Esophagus muscularis mucosa (tissue), 4 donors: Measurements from ENCODE around the gene SHISA6. TPM values are rescaled to one million over a fixed set of nuclear protein-coding genes. Genes with fewer than 3 reads are reported as not detected.

ENCODE experiments used
- DNase-seq: peaks from one replicate; pipeline ENCODE4 v3.0.0-alpha.2; 2017; ENCODE audit errors: extremely low spot score
- H3K27ac ChIP-seq, 4 donors: fragments of 200-600 bp; sonication (generic); replicated peaks in 1 of 4; 1 replicate in 3 of 4; 2 replicates in 1 of 4; pipeline ENCODE4 v1.5.1; 2016 to 2019; ENCODE audit warnings: mild to moderate bottlenecking in 1 of 4
- H3K27me3 ChIP-seq, 4 donors: fragments of 200-600 bp; sonication (generic); one replicate each; pipeline versions ENCODE4 v1.5.1 to v1.6.0; 2016 to 2019
- H3K36me3 ChIP-seq, 4 donors: fragments of 200-600 bp; sonication (generic); one replicate each; pipeline ENCODE4 v1.5.1; 2016 to 2019
- H3K4me1 ChIP-seq, 4 donors: fragments of 200-600 bp; sonication (generic); one replicate each; pipeline ENCODE4 v1.5.1; 2016 to 2019
- H3K4me3 ChIP-seq, 4 donors: fragments of 200-600 bp; sonication (generic); 1 replicate in 2 of 4; 2 replicates in 2 of 4; pipeline ENCODE4 v1.5.1; 2016 to 2019; ENCODE audit warnings: mild to moderate bottlenecking in 4 of 4, moderate library complexity in 1 of 4
- H3K9me3 ChIP-seq, 4 donors: fragments of 200-600 bp; sonication (generic); 1 replicate in 3 of 4; 2 replicates in 1 of 4; pipeline ENCODE4 v1.5.1; 2016 to 2019
- EP300 ChIP-seq: sonication (generic); formaldehyde crosslinking; IDR thresholded peaks from one replicate; pipeline ENCODE4 v1.6.1; 2017; ENCODE audit warnings: antibody characterized with exemption
- POLR2A ChIP-seq: fragments of 450-650 bp; IDR thresholded peaks from one replicate; pipeline ENCODE4 v1.6.1; 2017; ENCODE audit warnings: antibody characterized with exemption, moderate library complexity, mild to moderate bottlenecking, low read depth
- POLR2AphosphoS5 ChIP-seq, 2 donors: sonication (generic); formaldehyde crosslinking; IDR thresholded peaks; one replicate each; pipeline ENCODE4 v1.6.1; 2017; ENCODE audit warnings: antibody characterized with exemption in 2 of 2
- WGBS: methylation state at CpG from one replicate; pipeline ENCODE4 v1.1.5; 2018; 5-methylcytosine and 5-hydroxymethylcytosine counted together
- intact Hi-C: fragments of 100-400 bp; cut with DNase I; formaldehyde crosslinking; loops from one replicate; pipeline ENCODE4 v1.15.1; 2023
- total RNA-seq, 4 donors: library from RNA; depleted of rRNA; stranded (reverse); fragments of >200 nt; gene quantifications; one replicate each; pipeline versions ENCODE4 v1.1.0 to v1.2.1, GENCODE V29; 2016
- TF ChIP-seq, protein P1 (sequence below), 3 experiments: fragments of 200-600 bp in 2 of 3; fragments of 450-650 bp in 1 of 3; sonication (generic) in 2 of 3; IDR thresholded peaks; one replicate each; pipeline ENCODE4 v1.5.1; 2017 to 2019; ENCODE audit warnings: antibody characterized with exemption in 3 of 3, mild to moderate bottlenecking in 2 of 3, moderate library complexity in 1 of 3

SHISA6 gene
- total RNA-seq, 4 donors from 2014 or later, result 0.83 to 1.7 (median 1.4) TPM

DNA sequence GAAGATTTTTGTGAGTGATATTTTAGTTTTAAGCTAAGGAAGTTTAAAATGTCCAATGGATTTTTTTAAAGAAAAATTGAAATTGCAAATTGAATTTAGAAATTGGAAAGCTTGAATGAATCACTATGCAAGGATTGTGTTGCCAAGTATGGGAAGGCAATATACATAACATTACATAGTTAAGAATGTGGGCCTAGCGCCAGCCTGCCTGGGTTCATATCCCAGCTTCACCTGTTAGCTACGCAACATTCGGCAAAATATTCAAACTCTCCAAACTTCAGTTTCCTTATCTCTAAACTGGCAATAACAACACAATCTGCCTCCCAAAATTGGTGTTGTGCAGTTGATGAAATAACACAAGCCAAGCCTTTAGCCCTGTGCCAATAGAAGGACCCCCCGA lies 306.8 kb downstream of the SHISA6 start:
- Histone ChIP-seq H3K9me3 (peaks cover 0 to 4% (median 1%) of the 10 kb centered on the region in 4 donors), H3K36me3 (no peaks in the 10 kb centered on the region), H3K27ac (no peak overlapping the region), H3K27me3 (no peaks in the 10 kb centered on the region), H3K4me3 (no peak overlapping the region), H3K4me1 (no peaks in the 10 kb centered on the region)
- peak; percentile 70 for DNase-seq
- TF ChIP-seq, protein P1, sequence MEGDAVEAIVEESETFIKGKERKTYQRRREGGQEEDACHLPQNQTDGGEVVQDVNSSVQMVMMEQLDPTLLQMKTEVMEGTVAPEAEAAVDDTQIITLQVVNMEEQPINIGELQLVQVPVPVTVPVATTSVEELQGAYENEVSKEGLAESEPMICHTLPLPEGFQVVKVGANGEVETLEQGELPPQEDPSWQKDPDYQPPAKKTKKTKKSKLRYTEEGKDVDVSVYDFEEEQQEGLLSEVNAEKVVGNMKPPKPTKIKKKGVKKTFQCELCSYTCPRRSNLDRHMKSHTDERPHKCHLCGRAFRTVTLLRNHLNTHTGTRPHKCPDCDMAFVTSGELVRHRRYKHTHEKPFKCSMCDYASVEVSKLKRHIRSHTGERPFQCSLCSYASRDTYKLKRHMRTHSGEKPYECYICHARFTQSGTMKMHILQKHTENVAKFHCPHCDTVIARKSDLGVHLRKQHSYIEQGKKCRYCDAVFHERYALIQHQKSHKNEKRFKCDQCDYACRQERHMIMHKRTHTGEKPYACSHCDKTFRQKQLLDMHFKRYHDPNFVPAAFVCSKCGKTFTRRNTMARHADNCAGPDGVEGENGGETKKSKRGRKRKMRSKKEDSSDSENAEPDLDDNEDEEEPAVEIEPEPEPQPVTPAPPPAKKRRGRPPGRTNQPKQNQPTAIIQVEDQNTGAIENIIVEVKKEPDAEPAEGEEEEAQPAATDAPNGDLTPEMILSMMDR (IDR thresholded peaks at IDR 0.05), result no peak
- TF ChIP-seq POLR2A, result no peak
- no peak for TF ChIP-seq EP300
- TF ChIP-seq POLR2AphosphoS5 (IDR thresholded peaks at IDR 0.05), result no peak
- 91% methylated on average over 4 of the region's 4 CpGs for WGBS
- intact Hi-C loops, result no loop called here

DNA sequence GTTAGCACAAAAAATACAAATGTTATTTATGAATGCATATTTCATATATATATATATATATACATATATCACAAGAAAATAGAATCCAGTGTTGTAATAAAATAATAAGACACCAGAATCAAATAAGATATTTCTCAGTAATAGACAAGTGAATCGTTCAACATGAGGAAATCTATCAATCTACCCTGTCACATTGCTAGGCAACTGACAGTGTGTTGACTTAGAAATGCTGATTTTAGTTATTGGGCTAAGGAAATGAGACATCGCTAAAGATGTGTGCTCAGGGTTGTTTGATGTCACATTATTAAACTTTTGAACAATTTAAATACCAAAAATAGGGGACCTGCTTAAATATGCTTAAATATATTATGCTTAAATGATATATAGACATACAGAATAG lies 307.4 kb downstream of the SHISA6 start:
- no peaks in the 10 kb centered on the region for H3K36me3 ChIP-seq
- TF ChIP-seq POLR2AphosphoS5 (IDR thresholded peaks at IDR 0.05) (no peak), EP300 (no peak), POLR2A (no peak)
- TF ChIP-seq, protein P1 (IDR thresholded peaks at IDR 0.05), result no peak
- no peaks in the 10 kb centered on the region for H3K9me3 ChIP-seq
- no peak overlapping the region for H3K27ac ChIP-seq
- WGBS, result 67% methylated on average over 2 of the region's 2 CpGs
- H3K27me3 ChIP-seq, result no peaks in the 10 kb centered on the region
- intact Hi-C loops, result no loop called here
- H3K4me3 ChIP-seq, result no peak overlapping the region
- no peaks in the 10 kb centered on the region for H3K4me1 ChIP-seq
- no peak for DNase-seq

DNA sequence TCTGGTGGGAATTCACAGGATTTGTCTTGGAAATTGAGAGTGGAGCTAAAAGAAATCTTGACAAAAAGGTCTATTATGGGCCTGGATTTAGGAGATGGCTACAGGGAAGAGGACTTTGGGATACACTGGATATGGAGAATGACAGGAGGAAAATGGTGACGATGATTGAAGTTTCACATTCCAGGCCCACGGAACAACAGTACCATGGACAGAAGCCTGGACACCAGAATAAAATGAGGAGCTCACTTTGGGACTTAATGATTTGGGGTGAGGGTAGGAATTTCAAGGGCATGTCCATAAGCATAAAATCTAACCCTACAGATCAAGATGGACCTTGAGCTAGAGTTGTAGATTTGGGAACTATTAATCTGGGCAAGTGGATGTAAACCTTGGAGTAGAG lies 309.4 kb downstream of the SHISA6 start:
- DNase-seq, result no peak
- H3K4me1 ChIP-seq, result no peaks in the 10 kb centered on the region
- H3K27ac ChIP-seq, result no peak overlapping the region
- TF ChIP-seq POLR2A (no peak), EP300 (no peak), POLR2AphosphoS5 (IDR thresholded peaks at IDR 0.05) (no peak)
- TF ChIP-seq, protein P1 (IDR thresholded peaks at IDR 0.05), result no peak
- H3K9me3 ChIP-seq, result no peaks in the 10 kb centered on the region
- intact Hi-C loops, result no loop called here
- no peaks in the 10 kb centered on the region for H3K27me3 ChIP-seq
- H3K4me3 ChIP-seq, result no peak overlapping the region
- H3K36me3 ChIP-seq, result no peaks in the 10 kb centered on the region
- WGBS, result 91% methylated on average over 2 of the region's 2 CpGs

DNA sequence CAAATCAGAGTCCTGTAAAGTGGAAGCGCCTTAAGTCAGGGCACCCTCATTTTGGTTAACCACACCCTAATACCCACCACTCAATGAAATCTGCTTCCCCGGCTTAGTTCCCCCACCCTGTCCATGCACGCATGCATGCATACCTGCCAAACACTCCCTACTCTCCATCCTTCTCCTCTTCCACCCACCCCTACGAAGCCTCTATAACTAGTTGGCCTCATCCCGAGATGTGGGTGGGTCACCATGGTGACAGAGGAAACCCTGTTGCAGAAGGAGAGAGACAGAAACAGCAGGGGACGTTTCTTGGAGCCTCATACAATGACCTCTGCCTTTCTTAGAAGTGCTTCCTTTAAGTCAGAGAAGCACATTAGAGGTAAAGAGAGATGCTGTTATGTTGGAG lies 310.4 kb downstream of the SHISA6 start:
- no peak for TF ChIP-seq POLR2A
- TF ChIP-seq, protein P1 (IDR thresholded peaks at IDR 0.05), result no peak
- TF ChIP-seq EP300, result no peak
- no peak for TF ChIP-seq POLR2AphosphoS5 (IDR thresholded peaks at IDR 0.05)
- H3K36me3 ChIP-seq, result no peaks in the 10 kb centered on the region
- no peak overlapping the region for H3K27ac ChIP-seq
- H3K4me1 ChIP-seq, result no peaks in the 10 kb centered on the region
- intact Hi-C loops, result no loop called here
- H3K9me3 ChIP-seq, result no peaks in the 10 kb centered on the region
- no peak overlapping the region for H3K4me3 ChIP-seq
- peaks cover 0 to 6% (median 0%) of the 10 kb centered on the region in 4 donors for H3K27me3 ChIP-seq
- peak; percentile 62 for DNase-seq
- WGBS, result 64% methylated on average over 6 of the region's 6 CpGs

DNA sequence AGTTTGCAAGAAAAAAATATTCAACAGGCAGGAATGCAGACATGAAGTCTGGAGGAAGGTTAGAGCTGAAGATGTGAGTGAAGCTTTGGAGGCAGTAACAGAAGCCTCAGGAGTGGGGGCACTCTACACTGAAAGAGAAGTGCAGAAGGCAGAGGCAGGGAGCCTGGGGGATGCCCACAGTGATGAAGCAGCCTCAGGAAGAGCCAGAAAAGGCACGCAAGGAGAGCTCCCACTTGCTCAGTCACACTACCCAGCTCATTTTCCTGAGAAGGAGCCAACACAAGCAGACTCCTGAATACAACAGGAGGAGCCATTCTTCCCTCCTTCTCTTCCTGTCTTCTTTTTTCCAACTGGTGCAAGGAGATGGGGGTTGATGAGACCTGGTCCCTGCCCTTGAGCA lies 312.1 kb downstream of the SHISA6 start:
- TF ChIP-seq, protein P1 (IDR thresholded peaks at IDR 0.05), result no peak
- TF ChIP-seq EP300, result no peak
- no peak for TF ChIP-seq POLR2AphosphoS5 (IDR thresholded peaks at IDR 0.05)
- no peak for TF ChIP-seq POLR2A
- no peaks in the 10 kb centered on the region for H3K4me1 ChIP-seq
- intact Hi-C loops, result no loop called here
- whole genome bisulfite sequencing, result 50% methylated on average over 1 of the region's 1 CpG
- H3K27ac ChIP-seq, result no peak overlapping the region
- no peaks in the 10 kb centered on the region for H3K9me3 ChIP-seq
- no peak overlapping the region for H3K4me3 ChIP-seq
- DNase-seq, result peak; percentile 77
- H3K27me3 ChIP-seq, result peaks cover 0 to 6% (median 0%) of the 10 kb centered on the region in 4 donors
- no peaks in the 10 kb centered on the region for H3K36me3 ChIP-seq
